Measurements from ENCODE around the gene PTPRS.
"Not testable (repeated sequence)": the region's sequence is repeated elsewhere in the genome, so short reads cannot be mapped to it uniquely, and the experiment has no call there.

The PTPRS gene

GRCh38 chr19:5333581-5334365, 6.8 kb downstream of the PTPRS start:
- DNase-seq (ENCODE audit: low spot score): no peak

- DNase-seq (ENCODE audit: low spot score): no peak
Observed at GRCh38 chr19:5332501-5332900, 8.1 kb downstream of the PTPRS start.

DNA sequence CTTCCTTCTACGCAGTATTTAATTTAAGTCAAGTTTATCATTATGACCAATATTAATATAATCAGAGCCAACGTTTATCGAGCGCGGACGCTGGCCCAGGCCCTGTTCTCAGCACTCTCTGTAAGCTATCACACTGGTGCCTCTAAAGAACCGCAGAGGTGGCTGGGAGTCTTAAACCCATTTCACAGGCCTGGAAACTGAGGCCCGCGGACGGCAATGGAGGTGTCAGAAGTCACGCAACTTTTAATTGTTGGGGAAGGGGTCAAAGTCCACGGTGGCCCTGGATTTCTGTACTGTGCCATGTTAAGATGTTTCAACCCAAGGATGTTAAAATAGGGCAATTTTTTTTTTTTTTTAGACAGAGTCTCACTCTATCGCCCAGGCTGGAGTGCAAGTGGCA, 8.8 kb downstream of the PTPRS start:
- no peak for DNase-seq (ENCODE audit: low spot score)

DNA sequence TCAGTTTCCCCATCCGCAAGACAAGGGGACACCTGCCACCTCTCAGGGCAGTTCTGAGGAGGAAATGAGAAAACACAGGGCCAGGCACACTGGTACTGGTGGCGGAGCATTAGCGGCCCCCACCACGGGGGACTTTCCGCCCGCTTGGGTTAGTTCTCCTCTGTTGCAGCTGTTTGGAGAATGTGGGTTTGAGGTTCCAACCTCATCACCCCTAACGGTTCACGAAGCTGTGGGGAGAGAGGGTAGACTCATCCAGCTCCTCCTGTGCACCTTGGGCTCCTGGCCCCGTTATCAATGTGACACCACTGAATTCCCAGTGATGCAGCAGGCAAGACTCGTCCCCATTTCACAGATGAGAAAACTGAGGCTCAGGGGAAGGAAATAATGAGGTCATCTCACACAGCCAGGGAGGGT, 10.3 kb downstream of the PTPRS start:
- no peak for DNase-seq (ENCODE audit: low spot score)

DNA sequence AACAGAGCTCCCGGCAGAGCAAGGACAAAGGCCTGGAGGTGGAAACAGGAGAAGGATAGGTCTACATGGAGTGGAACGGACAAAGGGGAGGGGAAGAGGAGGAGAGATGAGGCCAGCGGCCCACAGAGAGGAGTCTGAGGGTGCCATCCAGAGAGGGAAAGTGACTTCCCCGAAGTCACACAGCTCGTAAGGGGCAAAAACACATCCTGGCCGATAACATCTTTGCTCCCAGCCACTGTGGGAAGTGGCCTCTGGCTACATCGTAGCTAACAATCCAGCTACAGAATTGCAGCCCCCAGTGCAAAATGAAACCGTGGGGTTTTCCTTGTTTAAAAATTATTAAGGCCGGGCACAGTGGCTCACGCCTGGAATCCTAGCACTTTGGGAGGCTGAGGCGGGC, 11.5 kb downstream of the PTPRS start:
- no peak for DNase-seq (ENCODE audit: low spot score)

DNA sequence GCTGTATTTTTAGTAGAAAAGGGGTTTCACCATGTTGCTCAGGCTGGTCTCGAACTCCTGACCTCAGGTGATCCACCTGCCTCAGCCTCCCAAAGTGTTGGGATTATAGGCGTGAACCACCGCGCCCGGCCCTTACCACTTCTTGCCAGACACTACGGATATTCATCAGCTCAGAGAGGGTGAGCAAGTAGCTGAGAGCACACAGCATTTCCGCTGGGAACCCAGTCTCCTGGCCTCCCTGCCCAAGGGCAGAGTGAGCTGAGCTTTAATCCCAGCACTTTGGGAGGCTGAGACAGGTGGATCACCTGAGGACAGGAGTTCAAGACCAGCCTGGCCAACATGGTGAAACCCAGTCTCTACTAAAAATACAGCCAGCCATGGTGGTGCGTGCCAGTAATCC, 12.2 kb downstream of the PTPRS start:
- not testable (repeated sequence) for DNase-seq (ENCODE audit: low spot score)

- no peak for DNase-seq (ENCODE audit: low spot score)
Observed at GRCh38 chr19:5326986-5327623, 13.5 kb downstream of the PTPRS start.

GRCh38 chr19:5326545-5326944, 14.1 kb downstream of the PTPRS start:
- no peak for DNase-seq (ENCODE audit: low spot score)

DNA sequence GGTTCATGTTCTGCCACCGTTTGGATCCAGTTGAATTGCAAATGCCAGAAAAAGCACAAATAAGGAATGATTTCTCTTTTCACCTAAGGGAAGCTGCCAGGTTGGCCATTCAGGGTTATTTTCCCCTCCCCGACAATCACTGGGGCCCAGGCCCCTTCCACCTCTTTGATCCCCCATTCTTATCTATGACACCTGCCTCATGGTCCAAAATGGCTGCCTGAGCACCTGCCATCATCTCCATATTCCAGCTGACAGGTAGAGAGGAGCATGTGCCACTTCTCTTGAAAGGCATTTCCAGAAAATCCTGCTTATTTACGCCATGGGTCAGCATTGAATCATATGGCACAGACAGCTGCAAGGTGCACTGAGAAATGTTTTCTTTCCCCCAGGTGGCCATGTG, 15.7 kb downstream of the PTPRS start:
- no peak for DNase-seq (ENCODE audit: low spot score)

DNA sequence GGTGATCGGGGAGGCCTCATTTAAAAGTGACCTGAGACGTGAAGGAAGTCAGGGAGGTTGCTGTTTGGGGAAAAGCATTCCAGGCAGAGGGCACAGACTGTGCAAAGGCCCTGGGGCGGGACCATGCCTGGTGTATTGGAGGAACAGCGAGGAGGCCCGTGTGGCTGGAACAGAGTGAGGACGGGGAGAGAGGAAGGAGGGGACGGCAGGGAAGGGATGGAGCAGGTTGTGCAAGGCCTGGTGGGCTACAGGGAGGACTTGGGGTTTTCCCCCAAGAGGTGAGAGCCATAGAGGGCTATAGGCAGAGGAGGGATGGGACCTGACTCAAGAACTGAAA, 17.2 kb downstream of the PTPRS start:
- no peak for DNase-seq (ENCODE audit: low spot score)

DNA sequence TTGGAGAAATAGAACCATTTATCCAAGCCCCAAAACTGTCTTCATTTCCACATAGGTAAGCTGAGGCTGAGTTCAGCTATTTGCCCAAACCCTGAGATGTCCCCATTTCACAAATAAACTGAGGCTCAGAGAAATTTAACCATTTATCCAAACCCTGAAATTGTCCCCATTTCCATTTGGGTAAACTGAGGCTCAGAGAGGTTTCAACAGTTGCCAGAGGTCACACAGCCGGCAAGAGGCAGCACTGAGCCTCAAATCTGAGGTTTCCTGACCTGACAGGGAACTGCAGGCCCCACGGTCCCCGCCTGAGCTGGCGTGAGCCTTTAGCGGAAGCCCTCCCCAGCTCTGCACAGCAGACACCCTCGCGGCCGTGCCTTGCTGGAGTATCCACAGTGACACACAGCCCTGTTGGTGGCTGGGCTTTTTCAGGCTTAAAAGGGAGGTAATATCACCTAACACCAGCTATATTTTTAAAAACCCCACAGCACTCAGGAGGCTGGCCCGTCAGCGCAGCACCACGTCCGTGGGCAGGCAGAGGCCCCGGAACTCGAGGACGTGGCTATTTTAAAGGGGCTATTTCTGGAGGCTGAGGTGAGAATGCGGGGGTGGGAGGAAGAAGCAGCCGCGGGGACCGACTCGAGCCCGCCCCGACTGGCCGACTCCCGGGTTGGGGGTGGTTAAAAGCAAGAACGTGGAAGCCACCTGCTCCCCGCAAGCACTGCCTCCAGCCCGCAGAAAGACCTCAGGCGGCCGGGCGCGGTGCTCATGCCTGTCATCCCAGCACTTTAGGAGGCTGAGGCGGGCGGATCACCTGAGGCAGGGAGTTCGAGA, 18.5 kb downstream of the PTPRS start:
- DNase-seq (ENCODE audit: low spot score): no peak

GRCh38 chr19:5321066-5321642, 19.5 kb downstream of the PTPRS start:
- no peak for DNase-seq (ENCODE audit: low spot score)

- no peak for DNase-seq (ENCODE audit: low spot score)
Observed at GRCh38 chr19:5319516-5319915, 21.1 kb downstream of the PTPRS start.

DNA sequence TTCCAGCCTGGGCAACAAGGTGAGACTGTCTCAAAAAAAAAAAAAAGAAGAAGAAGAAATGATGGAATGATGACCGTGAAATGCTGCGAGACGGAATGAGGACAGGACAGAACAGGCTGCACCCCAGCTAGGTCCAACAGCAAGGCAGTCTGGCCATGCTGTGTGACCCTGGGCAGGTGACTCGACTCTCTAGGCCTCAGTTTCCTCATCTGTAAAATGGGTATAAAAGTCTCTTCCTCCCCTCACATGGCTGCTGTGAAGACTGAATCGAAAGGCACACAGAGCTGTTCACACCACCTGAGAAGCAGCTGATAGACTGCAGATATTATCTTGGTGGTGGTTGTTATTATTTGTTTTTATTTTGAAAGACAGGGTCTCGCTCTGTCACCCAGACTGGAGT, 22.3 kb downstream of the PTPRS start:
- DNase-seq (ENCODE audit: low spot score): no peak

DNA sequence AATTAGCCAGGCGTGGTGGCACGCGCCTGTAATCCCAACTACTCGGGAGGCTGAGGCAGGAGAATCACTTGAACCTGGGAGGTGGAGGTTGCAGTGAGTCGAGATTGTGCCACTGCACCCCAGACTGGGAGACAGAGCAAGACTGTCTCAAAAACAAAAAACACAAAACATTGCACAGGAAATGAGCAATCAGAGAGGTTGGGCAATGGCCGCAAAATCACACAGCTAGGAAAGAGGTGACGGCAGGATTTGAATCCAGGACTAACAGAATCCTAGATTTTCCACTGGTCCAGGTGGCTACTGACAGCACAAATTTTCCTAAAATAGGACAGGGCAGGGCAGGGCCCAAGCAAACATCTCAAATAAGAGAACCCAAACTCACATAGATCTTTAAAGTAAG, 23.3 kb downstream of the PTPRS start:
- DNase-seq (ENCODE audit: low spot score): no peak

DNA sequence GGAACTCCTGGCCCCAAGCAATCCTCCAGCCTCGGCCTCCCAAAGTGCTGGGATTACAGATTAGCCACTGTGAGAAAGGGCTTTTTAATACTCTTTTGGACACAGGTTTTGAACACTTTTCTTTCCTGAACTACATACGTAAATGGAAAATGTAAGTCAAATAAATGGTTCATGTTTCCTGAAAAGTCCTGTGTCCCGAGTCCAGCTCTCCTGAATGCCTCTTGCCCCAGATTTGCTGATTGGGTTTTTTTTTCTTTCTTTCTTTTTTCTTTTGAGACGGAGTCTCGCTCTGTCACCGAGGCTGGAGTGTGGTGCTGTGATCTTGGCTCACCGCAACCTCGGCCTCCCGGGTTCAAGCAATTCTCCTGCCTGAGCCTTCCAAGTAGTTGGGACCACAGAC, 24.5 kb downstream of the PTPRS start:
- no peak for DNase-seq (ENCODE audit: low spot score)

GRCh38 chr19:5314907-5315298, 25.7 kb downstream of the PTPRS start:
- no peak for DNase-seq (ENCODE audit: low spot score)

DNA sequence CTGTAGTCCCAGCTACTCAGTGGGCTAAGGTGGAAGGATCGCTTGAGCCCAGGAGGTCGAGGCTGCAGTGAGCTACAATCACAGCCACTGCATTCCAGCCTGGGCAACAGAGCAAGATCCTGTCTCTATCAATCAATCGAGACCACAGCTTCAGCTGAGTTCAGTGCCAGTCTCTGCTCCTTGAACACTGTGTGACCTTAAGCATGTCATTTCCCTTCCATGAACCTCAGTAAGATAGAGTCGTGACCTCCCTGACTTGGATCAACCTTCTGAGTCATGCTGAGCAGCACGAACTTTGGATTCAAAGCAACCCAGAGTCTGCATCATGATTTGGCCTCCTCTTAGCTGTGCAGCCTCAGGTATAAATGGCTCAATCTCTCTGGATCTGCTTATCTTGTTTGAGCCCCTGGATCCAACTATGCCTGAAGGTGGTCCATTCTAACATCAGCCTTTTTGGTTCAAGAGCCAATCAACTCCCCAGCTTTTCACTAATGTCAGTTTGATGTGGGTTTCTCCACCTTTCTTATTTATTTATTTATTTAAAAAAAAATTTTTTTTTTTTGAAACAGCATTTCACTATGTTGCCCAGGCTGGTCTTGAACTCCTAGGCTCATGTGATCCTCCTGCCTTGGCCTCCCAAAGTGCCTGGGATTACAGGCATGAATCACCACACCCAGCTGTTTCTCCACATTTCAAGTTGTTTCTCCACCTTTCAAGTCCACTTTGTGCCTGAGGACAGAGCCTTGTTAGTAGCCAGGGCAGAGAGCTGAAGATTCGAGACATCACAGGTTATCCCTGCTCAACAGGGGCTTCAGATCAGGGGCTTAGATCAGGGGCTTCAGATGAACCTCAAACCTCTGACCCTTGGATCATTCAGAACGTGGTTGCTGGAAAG, 26.4 kb downstream of the PTPRS start:
- peak; percentile 59 for DNase-seq (ENCODE audit: low spot score)

DNA sequence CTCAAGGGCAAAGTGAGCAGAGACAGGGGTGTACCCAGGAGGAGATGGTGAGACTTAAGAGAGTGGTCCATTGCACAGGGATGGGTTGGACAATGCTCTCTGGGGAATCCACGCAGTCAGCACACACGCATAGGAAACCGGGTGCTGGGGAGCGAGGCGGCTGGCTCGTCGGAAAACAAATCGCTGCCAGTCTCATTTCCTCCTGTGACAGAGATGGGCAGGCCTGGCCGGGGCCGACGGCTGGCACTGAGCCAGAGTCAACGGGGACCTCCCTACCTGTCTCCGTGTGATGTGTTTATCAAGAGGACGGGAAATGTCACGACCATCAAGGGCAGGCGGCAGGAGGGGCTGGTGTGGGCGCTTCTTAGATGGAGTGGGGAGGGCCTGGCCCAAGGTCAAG, 27.3 kb downstream of the PTPRS start:
- peak; percentile 46 for DNase-seq (ENCODE audit: low spot score)

GRCh38 chr19:5312058-5312457, 28.6 kb downstream of the PTPRS start:
- no peak for DNase-seq (ENCODE audit: low spot score)

DNA sequence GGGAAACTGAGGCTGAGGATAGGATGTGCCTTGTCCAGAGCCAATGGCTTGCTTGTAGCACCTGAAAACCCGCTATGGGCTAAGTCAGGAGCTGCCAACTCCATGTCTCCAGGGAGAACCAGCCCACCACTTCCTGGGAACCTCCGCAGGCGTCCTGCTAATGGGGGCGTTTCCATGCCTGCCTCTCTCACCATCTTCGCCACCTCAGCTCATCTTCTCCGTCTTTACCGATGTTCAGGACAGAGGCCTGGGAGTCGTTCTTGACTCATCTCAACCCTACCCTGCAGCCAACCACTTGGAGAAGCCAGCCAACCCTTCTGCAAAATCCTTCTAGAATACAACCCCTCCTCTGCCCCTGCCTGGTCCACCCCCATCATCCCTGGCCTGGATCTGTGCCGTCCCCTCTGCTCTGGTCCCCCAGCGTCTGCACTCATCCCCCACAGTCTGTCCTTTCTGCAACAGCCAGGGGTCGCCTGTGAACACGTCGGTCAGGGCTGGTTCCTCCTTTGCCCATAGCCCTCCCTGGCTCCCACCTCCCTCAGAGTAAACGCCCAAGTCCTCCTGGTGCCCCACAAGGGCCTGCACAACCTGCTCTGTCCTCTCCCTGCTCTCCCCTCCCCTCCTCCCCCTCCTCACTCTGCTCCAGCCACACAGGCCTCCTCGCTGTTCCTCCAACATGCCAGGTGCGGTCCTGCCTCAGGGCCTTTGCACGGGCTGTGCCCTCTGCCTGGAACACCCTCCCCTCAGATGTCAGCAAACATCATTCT, 31.0 kb downstream of the PTPRS start:
- DNase-seq (ENCODE audit: low spot score): no peak
